HG03457 (cell line): Measurements from ENCODE around the gene KREMEN1.
"Not testable (repeated sequence)": the region's sequence is repeated elsewhere in the genome, so short reads cannot be mapped to it uniquely, and the experiment has no call there.

Experiments used
- ATAC-seq: cut with Tn5 transposase; IDR thresholded peaks from one replicate; pipeline ENCODE4 v1.9.1; 2021; ENCODE audit warnings: moderate number of reproducible peaks; ENCODE audit not compliant: unreplicated experiment

Gene KREMEN1

GRCh38 chr22:29102300-29102699, 29.5 kb downstream of the KREMEN1 start:
- no peak for ATAC-seq

- no peak for ATAC-seq
These were observed 30.3 kb downstream of the KREMEN1 start for GRCh38 chr22:29103121-29103520.

GRCh38 chr22:29105468-29105867, 32.6 kb downstream of the KREMEN1 start:
- no peak for ATAC-seq

GRCh38 chr22:29106839-29107238, 34.0 kb downstream of the KREMEN1 start:
- no peak for ATAC-seq

- ATAC-seq: no peak
These were observed 35.3 kb downstream of the KREMEN1 start for GRCh38 chr22:29108137-29108536.

GRCh38 chr22:29109822-29110221, 37.0 kb downstream of the KREMEN1 start:
- ATAC-seq: no peak

- no peak for ATAC-seq
These were observed 38.1 kb downstream of the KREMEN1 start for GRCh38 chr22:29110946-29111345.

- ATAC-seq: no peak
These were observed 39.3 kb downstream of the KREMEN1 start for GRCh38 chr22:29112121-29112520.

- ATAC-seq: no peak
These were observed 39.8 kb downstream of the KREMEN1 start for GRCh38 chr22:29112681-29113080.

GRCh38 chr22:29113319-29113718, 40.5 kb downstream of the KREMEN1 start:
- ATAC-seq: no peak

GRCh38 chr22:29114392-29114791, 41.6 kb downstream of the KREMEN1 start:
- no peak for ATAC-seq

GRCh38 chr22:29115682-29116288, 43.0 kb downstream of the KREMEN1 start:
- no peak for ATAC-seq

- ATAC-seq: no peak
These were observed 43.7 kb downstream of the KREMEN1 start for GRCh38 chr22:29116397-29117123.

- ATAC-seq: no peak
These were observed 45.1 kb downstream of the KREMEN1 start for GRCh38 chr22:29117799-29118477.

- ATAC-seq: not testable (repeated sequence)
These were observed 47.5 kb downstream of the KREMEN1 start for GRCh38 chr22:29120098-29120912.

GRCh38 chr22:29121124-29121523, 48.3 kb downstream of the KREMEN1 start:
- ATAC-seq: no peak

- ATAC-seq: no peak
These were observed 49.2 kb downstream of the KREMEN1 start for GRCh38 chr22:29122041-29122440.

- ATAC-seq: no peak
These were observed 52.1 kb downstream of the KREMEN1 start for GRCh38 chr22:29124777-29125442.

GRCh38 chr22:29125443-29125778, 52.6 kb downstream of the KREMEN1 start:
- ATAC-seq: no peak

GRCh38 chr22:29125844-29126243, 53.0 kb downstream of the KREMEN1 start:
- ATAC-seq: no peak
